ENCODE results near the gene FAM219A.

- TF ChIP-seq CTCF (IDR thresholded peaks at IDR 0.05) (no peak), POLR2A (IDR thresholded peaks at IDR 0.05) (no peak)
Measured at GRCh38 chr9:34363619-34364351, 94.6 kb downstream of the FAM219A start.

Measured in uterus (tissue), 2 donors.